ENCODE data around the gene SLC38A5. TPM values are rescaled to one million over a fixed set of nuclear protein-coding genes. Genes with fewer than 3 reads are reported as not detected.

SLC38A5 gene
- total and polyA plus RNA-seq, 9 donors, result 6.2 to 26.0 (median 10.7) TPM

DNA sequence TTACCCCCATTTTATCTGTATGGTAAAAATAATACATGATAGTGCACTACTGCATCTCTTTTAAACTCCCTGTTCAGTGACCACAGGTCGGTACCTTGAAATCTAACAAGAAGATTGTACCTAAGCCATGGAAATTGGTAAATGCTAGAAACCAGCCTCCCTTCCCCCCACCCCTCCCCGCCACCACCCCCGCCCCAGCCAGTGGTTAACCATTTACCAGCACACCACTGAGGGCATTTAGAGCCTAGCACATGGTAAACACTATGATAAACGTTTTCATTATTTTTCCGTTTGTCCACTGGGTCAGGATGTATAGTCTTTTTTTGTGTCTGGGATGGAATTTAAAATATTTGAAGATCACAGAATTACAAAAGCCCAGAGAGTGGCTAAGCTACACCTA, 5.2 kb upstream of the SLC38A5 start:
- intact Hi-C loops (cut with DNase I), result no loop called here
- WGBS, 3 donors, result 24 to 35% (median 24%) methylated on average over 5 of the region's 5 CpGs
- H3K27me3 ChIP-seq, result no peaks in the 10 kb centered on the region
- H3K4me3 ChIP-seq, result peak overlapping the region; percentile 71
- H3K36me3 ChIP-seq, result no peaks in the 10 kb centered on the region
- no peak overlapping the region for H3K27ac ChIP-seq
- TF ChIP-seq POLR2A (IDR thresholded peaks at IDR 0.05), result no peak
- TF ChIP-seq, protein P1, sequence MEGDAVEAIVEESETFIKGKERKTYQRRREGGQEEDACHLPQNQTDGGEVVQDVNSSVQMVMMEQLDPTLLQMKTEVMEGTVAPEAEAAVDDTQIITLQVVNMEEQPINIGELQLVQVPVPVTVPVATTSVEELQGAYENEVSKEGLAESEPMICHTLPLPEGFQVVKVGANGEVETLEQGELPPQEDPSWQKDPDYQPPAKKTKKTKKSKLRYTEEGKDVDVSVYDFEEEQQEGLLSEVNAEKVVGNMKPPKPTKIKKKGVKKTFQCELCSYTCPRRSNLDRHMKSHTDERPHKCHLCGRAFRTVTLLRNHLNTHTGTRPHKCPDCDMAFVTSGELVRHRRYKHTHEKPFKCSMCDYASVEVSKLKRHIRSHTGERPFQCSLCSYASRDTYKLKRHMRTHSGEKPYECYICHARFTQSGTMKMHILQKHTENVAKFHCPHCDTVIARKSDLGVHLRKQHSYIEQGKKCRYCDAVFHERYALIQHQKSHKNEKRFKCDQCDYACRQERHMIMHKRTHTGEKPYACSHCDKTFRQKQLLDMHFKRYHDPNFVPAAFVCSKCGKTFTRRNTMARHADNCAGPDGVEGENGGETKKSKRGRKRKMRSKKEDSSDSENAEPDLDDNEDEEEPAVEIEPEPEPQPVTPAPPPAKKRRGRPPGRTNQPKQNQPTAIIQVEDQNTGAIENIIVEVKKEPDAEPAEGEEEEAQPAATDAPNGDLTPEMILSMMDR (IDR thresholded peaks at IDR 0.05), result no peak
- TF ChIP-seq EP300 (IDR thresholded peaks at IDR 0.05), result no peak
- DNase-seq, result no peak
- no peaks in the 10 kb centered on the region for H3K4me1 ChIP-seq (ENCODE audit: insufficient read depth)
- H3K9me3 ChIP-seq, result no peaks in the 10 kb centered on the region

DNA sequence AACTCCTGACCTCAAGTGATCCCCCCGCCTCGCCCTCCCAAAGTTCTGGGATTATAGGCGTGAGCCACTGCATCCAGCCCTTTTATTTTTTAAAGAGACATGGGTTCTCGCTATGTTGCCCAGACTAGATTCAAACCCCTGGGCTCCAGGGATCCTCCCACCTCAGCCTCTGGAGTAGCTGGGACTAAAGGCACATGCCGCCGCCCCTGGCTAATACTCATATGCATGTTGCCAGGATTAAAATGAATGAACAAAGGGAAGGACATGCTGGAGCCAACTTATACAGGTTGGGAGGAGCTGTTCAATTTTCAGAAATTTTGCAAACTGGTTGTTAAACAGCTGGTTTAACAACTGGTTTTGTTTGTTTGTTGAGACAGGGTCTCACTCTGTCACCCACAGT, 4.5 kb upstream of the SLC38A5 start:
- no peaks in the 10 kb centered on the region for H3K9me3 ChIP-seq
- no peaks in the 10 kb centered on the region for H3K4me1 ChIP-seq (ENCODE audit: insufficient read depth)
- 79 to 80% (median 79%) methylated on average over 6 of the region's 6 CpGs for WGBS, 3 donors
- no peak overlapping the region for H3K4me3 ChIP-seq
- TF ChIP-seq POLR2A (IDR thresholded peaks at IDR 0.05), result no peak
- TF ChIP-seq, protein P1 (IDR thresholded peaks at IDR 0.05), result no peak
- no peaks in the 10 kb centered on the region for H3K27me3 ChIP-seq
- no peaks in the 10 kb centered on the region for H3K36me3 ChIP-seq
- no peak for DNase-seq
- no peak overlapping the region for H3K27ac ChIP-seq
- intact Hi-C loops (cut with DNase I), result no loop called here

DNA sequence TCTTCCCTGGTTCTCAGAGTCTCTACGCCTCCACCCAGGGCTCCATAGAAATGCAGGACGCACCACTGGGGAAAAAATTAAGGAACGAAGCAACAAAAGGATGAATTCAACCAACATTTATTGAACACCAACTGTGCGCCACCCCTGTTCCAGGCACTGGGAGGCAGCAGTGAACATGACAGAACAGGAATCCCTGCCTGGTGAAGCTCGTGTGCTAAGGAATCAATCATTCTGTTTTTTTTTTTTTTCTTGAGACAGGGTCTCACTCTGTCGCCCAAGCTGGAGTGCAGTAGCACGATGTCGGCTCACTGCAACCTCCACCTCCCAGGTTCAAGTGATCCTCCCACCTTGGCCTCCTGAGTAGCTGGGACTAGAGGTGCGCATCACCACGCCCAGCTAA, 4.1 kb upstream of the SLC38A5 start:
- H3K9me3 ChIP-seq, result no peaks in the 10 kb centered on the region
- WGBS, 3 donors, result 67 to 69% (median 68%) methylated on average over 10 of the region's 10 CpGs
- TF ChIP-seq, protein P1 (IDR thresholded peaks at IDR 0.05), result no peak
- TF ChIP-seq EP300 (IDR thresholded peaks at IDR 0.05) (no peak), POLR2A (IDR thresholded peaks at IDR 0.05) (no peak)
- no peaks in the 10 kb centered on the region for H3K36me3 ChIP-seq
- H3K27me3 ChIP-seq, result no peaks in the 10 kb centered on the region
- no peak overlapping the region for H3K27ac ChIP-seq
- H3K4me3 ChIP-seq, result no peak overlapping the region
- DNase-seq, result no peak
- H3K4me1 ChIP-seq (ENCODE audit: insufficient read depth), result no peaks in the 10 kb centered on the region
- intact Hi-C loops (cut with DNase I), result no loop called here

DNA sequence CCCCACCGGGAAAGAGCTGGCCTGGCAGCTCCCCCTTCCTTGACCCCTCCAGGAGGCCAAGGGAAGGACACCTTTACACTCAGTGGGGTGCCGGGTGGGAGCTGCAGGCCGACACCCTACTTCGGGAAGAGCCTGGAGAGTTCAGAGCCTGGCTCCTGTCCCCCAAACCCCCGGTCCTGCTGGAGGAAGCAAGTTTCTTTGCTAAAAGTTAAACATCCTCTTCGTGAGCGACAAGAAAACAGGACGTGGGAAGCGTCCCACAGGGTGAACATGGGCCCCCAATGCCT, 3.6 kb upstream of the SLC38A5 start:
- Histone ChIP-seq H3K36me3 (no peaks in the 10 kb centered on the region), H3K9me3 (no peaks in the 10 kb centered on the region), H3K27me3 (no peaks in the 10 kb centered on the region), H3K27ac (no peak overlapping the region), H3K4me1 (ENCODE audit: insufficient read depth) (no peaks in the 10 kb centered on the region), H3K4me3 (no peak overlapping the region)
- TF ChIP-seq EP300 (IDR thresholded peaks at IDR 0.05), result no peak
- TF ChIP-seq, protein P1 (IDR thresholded peaks at IDR 0.05), result no peak
- TF ChIP-seq POLR2A (IDR thresholded peaks at IDR 0.05), result no peak
- WGBS, 3 donors, result 47 to 66% (median 51%) methylated on average over 9 of the region's 9 CpGs
- DNase-seq, result no peak
- intact Hi-C loops (cut with DNase I), result no loop called here
